ENCODE data around the gene TOMT. TPM values are rescaled to one million over a fixed set of nuclear protein-coding genes. Genes with fewer than 3 reads are reported as not detected.

The TOMT gene
- polyA plus RNA-seq, 3 donors = not detected

GRCh38 chr11:72119198-72119597 lies 13.5 kb downstream of the TOMT start:
- intact Hi-C loops (cut with micrococcal nuclease) = no loop called here
- TF ChIP-seq CTCF (IDR thresholded peaks at IDR 0.05) = no peak
- no CpG with 5 or more reads among the region's 6 CpGs for WGBS (ENCODE audit: insufficient coverage)
- peaks cover 2 to 9% of the 10 kb centered on the region in 2 donors for H3K36me3 Mint-ChIP-seq
- peak overlapping the region; percentile 43 to 73 for H3K27ac ChIP-seq (ENCODE audit: low read depth in 1 of 2, low read length in 2 of 2)
- no peak overlapping the region for H3K4me3 ChIP-seq (replicated peaks in 1 of 3; ENCODE audit: low read depth in 2 of 3, low read length in 3 of 3)
- H4K20me1 ChIP-seq (ENCODE audit: insufficient read depth, low read length) = no peaks in the 10 kb centered on the region
- peaks cover 0 to 3% (median 0%) of the 10 kb centered on the region in 3 donors for H3K27me3 Mint-ChIP-seq (ENCODE audit: low read depth in 3 of 3)
- peaks cover 0 to 4% (median 0%) of the 10 kb centered on the region in 7 donors for H3K9me3 Mint-ChIP-seq
- H3K4me2 ChIP-seq (replicated peaks; ENCODE audit: extremely low read depth, low read length, poor library complexity, severe bottlenecking) = no peak overlapping the region
- H3K79me2 ChIP-seq (ENCODE audit: insufficient read depth, low read length) = no peaks in the 10 kb centered on the region
- H2AFZ ChIP-seq (ENCODE audit: insufficient read depth, low read depth, low read length, poor library complexity, severe bottlenecking) = peak overlapping the region; percentile 63
- H3K27me3 ChIP-seq (ENCODE audit: control insufficient read depth in 2 of 2, insufficient read depth in 2 of 2, low read length in 2 of 2) = no peaks in the 10 kb centered on the region
- peak overlapping the region; percentile 61 to 91 (median 87) for H3K27ac Mint-ChIP-seq
- no peaks in the 10 kb centered on the region for H3K36me3 ChIP-seq (replicated peaks in 1 of 2; ENCODE audit: control insufficient read depth in 1 of 2, insufficient read depth in 2 of 2, low read length in 2 of 2)
- H3K4me1 ChIP-seq (ENCODE audit: control insufficient read depth in 1 of 2, insufficient read depth in 2 of 2, low read length in 2 of 2) = peaks cover 37 to 39% of the 10 kb centered on the region in 2 donors
- H3K9me3 ChIP-seq (replicated peaks in 1 of 2; ENCODE audit: control insufficient read depth in 1 of 2, insufficient read depth in 1 of 2, low read length in 2 of 2) = peaks cover 0 to under 1% of the 10 kb centered on the region in 2 donors
- peaks cover 42% of the 10 kb centered on the region for H3K4me1 Mint-ChIP-seq
- no peak overlapping the region for H3K9ac ChIP-seq (ENCODE audit: insufficient read depth, low read length, poor library complexity, severe bottlenecking)
- H3K4me3 Mint-ChIP-seq = no peak overlapping the region
- DNase-seq = peak in 1 of 3 donors; percentile 40

GRCh38 chr11:72120930-72121329 lies 15.2 kb downstream of the TOMT start:
- Mint-ChIP-seq H3K4me3 (peak overlapping the region in 1 of 2 donors; percentile 16), H3K4me1 (peaks cover 48% of the 10 kb centered on the region), H3K9me3 (peaks cover 0 to 6% (median 4%) of the 10 kb centered on the region in 7 donors), H3K36me3 (peaks cover 0 to 6% of the 10 kb centered on the region in 2 donors), H3K27me3 (ENCODE audit: low read depth in 3 of 3) (peaks cover 0 to 3% (median 0%) of the 10 kb centered on the region in 3 donors), H3K27ac (peak overlapping the region in 1 of 7 donors; percentile 81)
- no peak for DNase-seq
- intact Hi-C loops (cut with micrococcal nuclease) = no loop called here
- peaks cover 43 to 48% of the 10 kb centered on the region in 2 donors for H3K4me1 ChIP-seq (ENCODE audit: control insufficient read depth in 1 of 2, insufficient read depth in 2 of 2, low read length in 2 of 2)
- no peak overlapping the region for H3K4me3 ChIP-seq (replicated peaks in 1 of 3; ENCODE audit: low read depth in 2 of 3, low read length in 3 of 3)
- no peaks in the 10 kb centered on the region for H3K36me3 ChIP-seq (replicated peaks in 1 of 2; ENCODE audit: control insufficient read depth in 1 of 2, insufficient read depth in 2 of 2, low read length in 2 of 2)
- no peak overlapping the region for H3K9ac ChIP-seq (ENCODE audit: insufficient read depth, low read length, poor library complexity, severe bottlenecking)
- no peak for TF ChIP-seq CTCF (IDR thresholded peaks at IDR 0.05)
- H2AFZ ChIP-seq (ENCODE audit: insufficient read depth, low read depth, low read length, poor library complexity, severe bottlenecking) = no peak overlapping the region
- 97% methylated on average over 2 of the region's 2 CpGs for WGBS (ENCODE audit: insufficient coverage)
- H3K79me2 ChIP-seq (ENCODE audit: insufficient read depth, low read length) = no peaks in the 10 kb centered on the region
- peaks cover 0 to 5% of the 10 kb centered on the region in 2 donors for H3K9me3 ChIP-seq (replicated peaks in 1 of 2; ENCODE audit: control insufficient read depth in 1 of 2, insufficient read depth in 1 of 2, low read length in 2 of 2)
- no peak overlapping the region for H3K27ac ChIP-seq (ENCODE audit: low read depth in 1 of 2, low read length in 2 of 2)
- H3K4me2 ChIP-seq (replicated peaks; ENCODE audit: extremely low read depth, low read length, poor library complexity, severe bottlenecking) = no peak overlapping the region
- no peaks in the 10 kb centered on the region for H4K20me1 ChIP-seq (ENCODE audit: insufficient read depth, low read length)
- no peaks in the 10 kb centered on the region for H3K27me3 ChIP-seq (ENCODE audit: control insufficient read depth in 2 of 2, insufficient read depth in 2 of 2, low read length in 2 of 2)
